HG02840 (cell line): ENCODE data around the gene MYO7B.

Experiments used
- ATAC-seq: cut with Tn5 transposase; IDR thresholded peaks from one replicate; pipeline ENCODE4 v1.9.1; 2021; ENCODE audit warnings: mild to moderate bottlenecking, moderate library complexity, moderate number of reproducible peaks; ENCODE audit not compliant: unreplicated experiment, low FRiP score

The MYO7B gene

GRCh38 chr2:127671557-127672302 lies 136.2 kb downstream of the MYO7B start:
- no peak for ATAC-seq

- ATAC-seq = no peak
These were observed 137.1 kb downstream of the MYO7B start for GRCh38 chr2:127672341-127673224.

- ATAC-seq = no peak
These were observed 138.0 kb downstream of the MYO7B start for GRCh38 chr2:127673291-127674069.

GRCh38 chr2:127674241-127675209 lies 139.0 kb downstream of the MYO7B start:
- no peak for ATAC-seq

GRCh38 chr2:127675331-127676261 lies 140.1 kb downstream of the MYO7B start, which contains the start of gene LIMS2:
LIMS2 (minus strand) TSS chr2:127675530; CDS start chr2:127675024, 506 bp downstream.
- no peak for ATAC-seq

GRCh38 chr2:127676906-127677305 lies 141.4 kb downstream of the MYO7B start:
- no peak for ATAC-seq

GRCh38 chr2:127678531-127678930 lies 143.0 kb downstream of the MYO7B start:
- no peak for ATAC-seq

GRCh38 chr2:127678991-127679390 lies 143.5 kb downstream of the MYO7B start:
- no peak for ATAC-seq

- no peak for ATAC-seq
These were observed 144.3 kb downstream of the MYO7B start for GRCh38 chr2:127679680-127680361.

- ATAC-seq = no peak
These were observed 145.3 kb downstream of the MYO7B start for GRCh38 chr2:127680706-127681287.

- ATAC-seq = no peak
These were observed 145.9 kb downstream of the MYO7B start for GRCh38 chr2:127681288-127681804.

GRCh38 chr2:127681976-127682857 lies 146.7 kb downstream of the MYO7B start:
- ATAC-seq = no peak

- ATAC-seq = no peak
These were observed 147.6 kb downstream of the MYO7B start for GRCh38 chr2:127683056-127683455.

GRCh38 chr2:127683757-127684156 lies 148.3 kb downstream of the MYO7B start:
- ATAC-seq = no peak

GRCh38 chr2:127685410-127686080 lies 150.1 kb downstream of the MYO7B start:
- no peak for ATAC-seq
